OCI-LY1 (cell line): ENCODE measurements around the gene C3orf80.
"Not testable (repeated sequence)": the region's sequence is repeated elsewhere in the genome, so short reads cannot be mapped to it uniquely, and the experiment has no call there.

ENCODE experiments used
- H2AFZ ChIP-seq: fragments of 200-600 bp; sonication (generic), shearing (Covaris generic); 2 replicates; pipeline ENCODE4 v1.6.0; 2014; ENCODE audit warnings: antibody characterized with exemption, mild to moderate bottlenecking, low read length
- H3F3A ChIP-seq: fragments of 200-600 bp; sonication (generic), shearing (Covaris generic); 2 replicates; pipeline ENCODE4 v1.6.0; 2014; ENCODE audit warnings: mild to moderate bottlenecking, antibody characterized with exemption, low read length, moderate library complexity; ENCODE audit not compliant: insufficient read depth
- H3K27ac ChIP-seq: fragments of 200-600 bp; sonication (generic); 2 replicates; pipeline ENCODE4 v1.5.1; 2014; ENCODE audit warnings: low read length, mixed run types, mild to moderate bottlenecking, low read depth; ENCODE audit not compliant: poor library complexity, severe bottlenecking
- H3K27me3 ChIP-seq: fragments of 200-600 bp; sonication (generic); 2 replicates; pipeline ENCODE4 v1.6.0; 2014; ENCODE audit warnings: antibody characterized with exemption, mild to moderate bottlenecking, low read length, moderate library complexity; ENCODE audit not compliant: insufficient read depth
- H3K36me3 ChIP-seq: fragments of 200-600 bp; sonication (generic); 2 replicates; pipeline ENCODE4 v1.6.1; 2014; ENCODE audit warnings: mild to moderate bottlenecking, antibody characterized with exemption, low read length, moderate library complexity, mixed read lengths; ENCODE audit not compliant: insufficient read depth
- H3K4me1 ChIP-seq: fragments of 200-600 bp; sonication (generic); 2 replicates; pipeline ENCODE4 v1.5.1; 2014; ENCODE audit warnings: mild to moderate bottlenecking, low read length, moderate library complexity; ENCODE audit not compliant: insufficient read depth, severe bottlenecking
- H3K4me2 ChIP-seq: fragments of 200-600 bp; sonication (generic), shearing (Covaris generic); 2 replicates; pipeline ENCODE4 v1.6.1; 2014; ENCODE audit warnings: low read length
- H3K4me3 ChIP-seq: fragments of 200-600 bp; sonication (generic); 2 replicates; pipeline ENCODE4 v1.5.1; 2014; ENCODE audit warnings: low read length, low read depth, mild to moderate bottlenecking, mixed read lengths; ENCODE audit not compliant: poor library complexity, severe bottlenecking
- H3K79me2 ChIP-seq: fragments of 200-600 bp; shearing (Covaris generic); 2 replicates; pipeline ENCODE4 v1.6.1; 2016; ENCODE audit warnings: mixed run types, low read length, mixed read lengths; ENCODE audit not compliant: insufficient read depth
- H3K9ac ChIP-seq: fragments of 200-600 bp; sonication (generic), shearing (Covaris generic); 2 replicates; pipeline ENCODE4 v1.6.1; 2014; ENCODE audit warnings: mild to moderate bottlenecking, low read length, mixed read lengths
- H3K9me2 ChIP-seq: fragments of 200-600 bp; sonication (generic), shearing (Covaris generic); 2 replicates; pipeline ENCODE4 v1.6.1; 2014; ENCODE audit warnings: low read depth, mild to moderate bottlenecking, low read length, mixed read lengths
- H3K9me3 ChIP-seq: fragments of 200-600 bp; shearing (Covaris generic); 2 replicates; pipeline ENCODE4 v1.6.1; 2014; ENCODE audit warnings: low read length, mixed read lengths
- H4K20me1 ChIP-seq: fragments of 200-600 bp; sonication (generic), shearing (Covaris generic); 2 replicates; pipeline ENCODE4 v1.6.0; 2016; ENCODE audit warnings: mild to moderate bottlenecking, low read length; ENCODE audit not compliant: insufficient read depth
- EZH2 ChIP-seq: fragments of 200-600 bp; sonication (generic), shearing (Covaris generic); IDR thresholded peaks from 2 replicates; pipeline ENCODE4 v1.8.0; 2017; ENCODE audit warnings: borderline replicate concordance, mixed run types, mild to moderate bottlenecking, antibody characterized with exemption, low read length, moderate library complexity, mixed read lengths
- TF ChIP-seq, protein P1 (sequence below): fragments of 200-600 bp; sonication (generic), shearing (Covaris generic); IDR thresholded peaks from 2 replicates; pipeline ENCODE4 v1.5.1; 2017; ENCODE audit warnings: mild to moderate bottlenecking, antibody characterized with exemption, low read length, moderate library complexity, mixed read lengths

The C3orf80 gene

DNA sequence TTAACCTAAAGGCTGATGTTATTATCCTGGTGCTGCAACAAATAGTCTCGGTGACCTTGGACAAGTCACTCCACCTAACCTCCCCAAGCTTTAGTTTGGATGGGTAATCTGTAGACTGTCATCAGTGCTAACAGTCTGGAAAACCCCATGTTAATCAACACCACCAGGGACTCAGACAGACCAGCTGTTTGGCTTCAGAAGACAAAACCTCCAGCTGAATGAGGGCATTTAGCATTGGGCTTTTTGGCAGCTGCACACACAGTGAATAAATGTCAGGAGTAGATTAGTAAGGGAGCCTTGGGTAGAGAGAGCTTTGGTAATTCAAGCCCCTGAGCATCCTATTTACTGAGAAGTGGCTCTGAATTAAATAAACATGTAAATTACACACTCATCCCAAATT is 24.9 kb upstream of the C3orf80 start:
- Histone ChIP-seq H3K79me2 (no peaks in the 10 kb centered on the region), H3F3A (no peaks in the 10 kb centered on the region), H4K20me1 (no peaks in the 10 kb centered on the region), H3K27me3 (no peaks in the 10 kb centered on the region), H3K9me2 (no peaks in the 10 kb centered on the region), H3K4me1 (no peaks in the 10 kb centered on the region), H2AFZ (no peak overlapping the region), H3K9me3 (no peaks in the 10 kb centered on the region), H3K9ac (no peak overlapping the region), H3K36me3 (no peaks in the 10 kb centered on the region), H3K4me3 (no peak overlapping the region), H3K27ac (no peak overlapping the region), H3K4me2 (no peak overlapping the region)
- TF ChIP-seq, protein P1, sequence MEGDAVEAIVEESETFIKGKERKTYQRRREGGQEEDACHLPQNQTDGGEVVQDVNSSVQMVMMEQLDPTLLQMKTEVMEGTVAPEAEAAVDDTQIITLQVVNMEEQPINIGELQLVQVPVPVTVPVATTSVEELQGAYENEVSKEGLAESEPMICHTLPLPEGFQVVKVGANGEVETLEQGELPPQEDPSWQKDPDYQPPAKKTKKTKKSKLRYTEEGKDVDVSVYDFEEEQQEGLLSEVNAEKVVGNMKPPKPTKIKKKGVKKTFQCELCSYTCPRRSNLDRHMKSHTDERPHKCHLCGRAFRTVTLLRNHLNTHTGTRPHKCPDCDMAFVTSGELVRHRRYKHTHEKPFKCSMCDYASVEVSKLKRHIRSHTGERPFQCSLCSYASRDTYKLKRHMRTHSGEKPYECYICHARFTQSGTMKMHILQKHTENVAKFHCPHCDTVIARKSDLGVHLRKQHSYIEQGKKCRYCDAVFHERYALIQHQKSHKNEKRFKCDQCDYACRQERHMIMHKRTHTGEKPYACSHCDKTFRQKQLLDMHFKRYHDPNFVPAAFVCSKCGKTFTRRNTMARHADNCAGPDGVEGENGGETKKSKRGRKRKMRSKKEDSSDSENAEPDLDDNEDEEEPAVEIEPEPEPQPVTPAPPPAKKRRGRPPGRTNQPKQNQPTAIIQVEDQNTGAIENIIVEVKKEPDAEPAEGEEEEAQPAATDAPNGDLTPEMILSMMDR, result no peak
- no peak for TF ChIP-seq EZH2

DNA sequence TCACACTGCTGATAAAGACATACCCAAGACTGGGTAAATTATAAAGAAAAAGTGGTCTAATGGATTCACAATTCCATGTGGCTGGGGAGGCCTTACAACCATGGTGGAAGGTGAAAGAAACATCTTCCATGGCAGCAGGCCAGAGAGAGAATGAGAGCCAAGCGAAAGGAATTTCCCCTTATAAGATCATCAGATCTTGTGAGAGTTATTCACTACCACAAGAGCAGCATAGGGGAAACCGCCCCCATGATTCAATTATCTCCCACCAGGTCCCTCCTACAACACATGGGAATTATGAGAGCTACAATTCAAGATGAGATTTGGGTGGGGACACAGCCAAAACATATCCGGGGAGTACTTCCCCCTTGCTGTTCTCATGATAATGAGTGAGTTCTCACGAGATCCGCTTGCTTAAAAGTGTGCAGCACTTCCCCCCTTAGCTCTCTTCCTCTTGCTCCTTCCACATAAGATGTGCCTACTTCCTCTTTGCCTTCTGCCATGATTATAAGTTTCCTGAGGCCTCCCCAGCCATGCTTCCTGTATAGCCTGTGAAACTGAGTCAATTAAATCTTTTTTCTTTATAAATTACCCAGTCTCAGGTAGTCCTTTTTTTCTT is 20.7 kb upstream of the C3orf80 start:
- H3K9ac ChIP-seq, H3K9me3 ChIP-seq, H3K36me3 ChIP-seq, H3K4me2 ChIP-seq, H3K4me3 ChIP-seq, H3K27ac ChIP-seq, H3K4me1 ChIP-seq, H3K79me2 ChIP-seq, H3F3A ChIP-seq, H3K27me3 ChIP-seq, H2AFZ ChIP-seq, H4K20me1 ChIP-seq, H3K9me2 ChIP-seq: not testable (repeated sequence)

- H3K79me2 ChIP-seq, result no peaks in the 10 kb centered on the region
- no peak overlapping the region for H3K9ac ChIP-seq
- H3K4me2 ChIP-seq, result no peak overlapping the region
- no peaks in the 10 kb centered on the region for H3K4me1 ChIP-seq
- H4K20me1 ChIP-seq, result no peaks in the 10 kb centered on the region
- H2AFZ ChIP-seq, result no peak overlapping the region
- TF ChIP-seq, protein P1, result no peak
- TF ChIP-seq EZH2, result no peak
- H3K4me3 ChIP-seq, result no peak overlapping the region
- no peaks in the 10 kb centered on the region for H3K9me2 ChIP-seq
- H3F3A ChIP-seq, result no peaks in the 10 kb centered on the region
- no peaks in the 10 kb centered on the region for H3K27me3 ChIP-seq
- H3K36me3 ChIP-seq, result no peaks in the 10 kb centered on the region
- no peak overlapping the region for H3K27ac ChIP-seq
- no peaks in the 10 kb centered on the region for H3K9me3 ChIP-seq
Measured at GRCh38 chr3:160205606-160206005, 19.6 kb upstream of the C3orf80 start.

GRCh38 chr3:160210341-160210740 is 14.9 kb upstream of the C3orf80 start:
- Histone ChIP-seq H3K27ac (no peak overlapping the region), H3K4me3 (no peak overlapping the region), H3K36me3 (no peaks in the 10 kb centered on the region), H3K9me2 (no peaks in the 10 kb centered on the region), H3K9ac (no peak overlapping the region), H3K27me3 (no peaks in the 10 kb centered on the region), H4K20me1 (no peaks in the 10 kb centered on the region), H3K4me2 (no peak overlapping the region), H3K79me2 (no peaks in the 10 kb centered on the region), H3K9me3 (no peaks in the 10 kb centered on the region), H2AFZ (no peak overlapping the region), H3K4me1 (no peaks in the 10 kb centered on the region), H3F3A (no peaks in the 10 kb centered on the region)
- TF ChIP-seq EZH2, result no peak
- TF ChIP-seq, protein P1, result no peak
